H9 (cell line): Measurements from ENCODE around the gene FBXL7. TPM values are rescaled to one million over a fixed set of nuclear protein-coding genes. Genes with fewer than 3 reads are reported as not detected.

Source experiments
- DNase-seq: peaks from one replicate; pipeline ENCODE4 v3.0.0-alpha.2; 2017
- H2AFZ ChIP-seq: one replicate; pipeline ENCODE4 v1.6.1; 2013; ENCODE audit warnings: mild to moderate bottlenecking, low read length, control low read depth, moderate library complexity
- H2AK5ac ChIP-seq: 2 replicates; pipeline ENCODE4 v1.6.1; 2013; ENCODE audit warnings: low read length, control low read depth, mixed read lengths; ENCODE audit not compliant: insufficient read length
- H2BK120ac ChIP-seq: one replicate; pipeline ENCODE4 v1.6.1; 2013; ENCODE audit warnings: low read depth, mild to moderate bottlenecking, low read length, control low read depth, inconsistent platforms; ENCODE audit not compliant: poor library complexity, severe bottlenecking
- H2BK12ac ChIP-seq: 2 replicates; pipeline ENCODE4 v1.6.1; 2013; ENCODE audit warnings: low read length, control low read depth, mixed read lengths, low read depth; ENCODE audit not compliant: insufficient read length
- H2BK15ac ChIP-seq: 2 replicates; pipeline ENCODE4 v1.6.1; 2013; ENCODE audit warnings: low read depth, low read length, control low read depth
- H2BK20ac ChIP-seq: one replicate; pipeline ENCODE4 v1.6.1; 2013; ENCODE audit warnings: low read depth, mild to moderate bottlenecking, low read length, control low read depth, inconsistent platforms; ENCODE audit not compliant: poor library complexity, severe bottlenecking
- H2BK5ac ChIP-seq: 2 replicates; pipeline ENCODE4 v1.6.1; 2013; ENCODE audit warnings: low read length, control low read depth, mixed read lengths; ENCODE audit not compliant: insufficient read length
- H3K14ac ChIP-seq: 2 replicates; pipeline ENCODE4 v1.6.1; 2013; ENCODE audit warnings: low read length, control low read depth; ENCODE audit not compliant: insufficient read depth
- H3K18ac ChIP-seq: 2 replicates; pipeline ENCODE4 v1.6.1; 2013; ENCODE audit warnings: low read depth, mild to moderate bottlenecking, mixed read lengths, low read length, control low read depth; ENCODE audit not compliant: insufficient read length
- H3K23ac ChIP-seq: 2 replicates; pipeline ENCODE4 v1.6.1; 2013; ENCODE audit warnings: low read length, control low read depth, mixed read lengths, low read depth; ENCODE audit not compliant: insufficient read length
- H3K23me2 ChIP-seq: 2 replicates; pipeline ENCODE4 v1.6.1; 2013; ENCODE audit warnings: low read depth, mild to moderate bottlenecking, mixed read lengths, low read length, control low read depth; ENCODE audit not compliant: insufficient read length, poor library complexity, severe bottlenecking
- H3K27ac ChIP-seq: 2 replicates; pipeline ENCODE4 v1.5.1; 2013; ENCODE audit warnings: low read length, control low read depth, mixed read lengths, low read depth; ENCODE audit not compliant: insufficient read length
- H3K27me3 ChIP-seq: 2 replicates; pipeline ENCODE4 v1.6.1; 2013; ENCODE audit warnings: low read length, control low read depth, inconsistent platforms; ENCODE audit not compliant: insufficient read depth
- H3K4ac ChIP-seq: 2 replicates; pipeline ENCODE4 v1.6.1; 2013; ENCODE audit warnings: low read depth, mild to moderate bottlenecking, control low read depth, inconsistent platforms, low read length, moderate library complexity
- H3K4me1 ChIP-seq: 2 replicates; pipeline ENCODE4 v1.6.1; 2013; ENCODE audit warnings: low read length, control low read depth, inconsistent platforms; ENCODE audit not compliant: insufficient read depth
- H3K4me2 ChIP-seq: 2 replicates; pipeline ENCODE4 v1.6.1; 2013; ENCODE audit warnings: low read length, control low read depth, mixed read lengths; ENCODE audit not compliant: insufficient read length, insufficient read depth
- H3K56ac ChIP-seq: 2 replicates; pipeline ENCODE4 v1.6.1; 2013; ENCODE audit warnings: low read depth, mild to moderate bottlenecking, mixed read lengths, low read length, control low read depth; ENCODE audit not compliant: insufficient read length
- H3K79me1 ChIP-seq: 2 replicates; pipeline ENCODE4 v1.6.1; 2013; ENCODE audit warnings: low read depth, mild to moderate bottlenecking, moderate library complexity, low read length, control low read depth, inconsistent platforms; ENCODE audit not compliant: insufficient read depth, poor library complexity, severe bottlenecking
- H3K79me2 ChIP-seq: 2 replicates; pipeline ENCODE4 v1.6.1; 2013; ENCODE audit warnings: low read length, control low read depth, inconsistent platforms; ENCODE audit not compliant: insufficient read depth
- H3K9ac ChIP-seq: 2 replicates; pipeline ENCODE4 v1.6.1; 2013; ENCODE audit warnings: low read length, control low read depth, mixed read lengths; ENCODE audit not compliant: insufficient read length; ENCODE audit errors: extremely low read depth
- H3K9me3 ChIP-seq: one replicate; pipeline ENCODE4 v1.6.1; 2013; ENCODE audit warnings: low read depth, low read length, inconsistent platforms; ENCODE audit not compliant: control insufficient read depth
- H3T11ph ChIP-seq: one replicate; pipeline ENCODE4 v1.6.1; 2013; ENCODE audit warnings: mild to moderate bottlenecking, low read length, control low read depth, inconsistent platforms
- H4K20me1 ChIP-seq: one replicate; pipeline ENCODE4 v1.6.1; 2013; ENCODE audit not compliant: control insufficient read depth, insufficient read length, insufficient read depth
- H4K5ac ChIP-seq: 2 replicates; pipeline ENCODE4 v1.6.1; 2013; ENCODE audit warnings: low read depth, mild to moderate bottlenecking, mixed read lengths, low read length, control low read depth; ENCODE audit not compliant: insufficient read length
- H4K8ac ChIP-seq: replicated peaks from 2 replicates; pipeline ENCODE4 v1.6.1; 2013; ENCODE audit warnings: low read length, control low read depth, mixed read lengths, low read depth; ENCODE audit not compliant: insufficient read length
- H4K91ac ChIP-seq: 2 replicates; pipeline ENCODE4 v1.6.1; 2013; ENCODE audit warnings: low read depth, mild to moderate bottlenecking, moderate library complexity, mixed read lengths, low read length, control low read depth; ENCODE audit not compliant: insufficient read length
- H3K27ac Mint-ChIP-seq, 3 experiments: 2 replicates in 2 of 3; 3 replicates in 1 of 3; pipeline ENCODE4 v1.8.0; 2020 to 2021; ENCODE audit warnings: mixed read lengths in 3 of 3, mild to moderate bottlenecking in 1 of 3, moderate library complexity in 1 of 3
- H3K27me3 Mint-ChIP-seq: 2 replicates; pipeline ENCODE4 v1.8.0; 2021; ENCODE audit warnings: low read depth, mild to moderate bottlenecking, moderate library complexity, mixed read lengths
- H3K36me3 Mint-ChIP-seq, 3 experiments: 2 replicates in 2 of 3; 3 replicates in 1 of 3; pipeline ENCODE4 v1.8.0; 2020 to 2021; ENCODE audit warnings: low read depth in 3 of 3, mixed read lengths in 3 of 3; ENCODE audit not compliant: insufficient read depth in 1 of 3
- H3K4me1 Mint-ChIP-seq, 2 experiments: 2 replicates each; pipeline ENCODE4 v1.8.0; 2020; ENCODE audit warnings: mixed read lengths in 2 of 2
- H3K4me3 Mint-ChIP-seq, 2 experiments: 2 replicates in 1 of 2; 3 replicates in 1 of 2; pipeline ENCODE4 v1.8.0; 2020 to 2021; ENCODE audit warnings: mild to moderate bottlenecking in 2 of 2, mixed read lengths in 2 of 2, moderate library complexity in 1 of 2
- H3K9me3 Mint-ChIP-seq, 2 experiments: 2 replicates in 1 of 2; 3 replicates in 1 of 2; pipeline ENCODE4 v1.8.0; 2020; ENCODE audit warnings: mild to moderate bottlenecking in 2 of 2, mixed read lengths in 2 of 2, moderate library complexity in 1 of 2
- CTCF ChIP-seq: fragments of 200-600 bp; sonication (generic); conservative IDR thresholded peaks from 3 replicates; pipeline ENCODE4 v1.8.0; 2021; ENCODE audit warnings: antibody characterized with exemption, mild to moderate bottlenecking
- WGBS: extraction: QIAGEN DNeasy Blood & Tissue Kit; methylation state at CpG from one replicate; pipeline ENCODE4 v1.1.7; 2013; ENCODE audit warnings: missing lambda C conversion rate, low lambda C conversion rate, mixed read lengths; ENCODE audit not compliant: insufficient read length; ENCODE audit errors: extremely low coverage; 5-methylcytosine and 5-hydroxymethylcytosine counted together
- total RNA-seq: library from RNA; stranded (reverse); gene quantifications from 2 replicates; pipeline ENCODE4 v1.2.1, GENCODE V29; 2021

Gene FBXL7
- total RNA-seq, 1 experiment from 2014 or later: 14.6 TPM

- Histone ChIP-seq H3K4ac (no peak overlapping the region), H4K20me1 (no peaks in the 10 kb centered on the region), H3K27ac (no peak overlapping the region), H3K18ac (no peak overlapping the region), H3K27me3 (no peaks in the 10 kb centered on the region), H2AFZ (no peak overlapping the region), H2AK5ac (no peak overlapping the region), H3K23ac (no peak overlapping the region), H2BK120ac (no peak overlapping the region), H2BK15ac (no peak overlapping the region), H2BK12ac (no peak overlapping the region), H3K14ac (no peak overlapping the region), H3T11ph (no peak overlapping the region), H3K9me3 (no peaks in the 10 kb centered on the region), H3K23me2 (no peaks in the 10 kb centered on the region), H3K79me1 (peaks cover under 1% of the 10 kb centered on the region), H4K91ac (no peak overlapping the region), H3K79me2 (no peaks in the 10 kb centered on the region), H3K4me2 (no peak overlapping the region), H4K8ac (no peak overlapping the region), H3K56ac (no peak overlapping the region), H3K4me1 (no peaks in the 10 kb centered on the region), H3K9ac (no peak overlapping the region), H2BK20ac (no peak overlapping the region), H4K5ac (no peak overlapping the region), H2BK5ac (no peak overlapping the region)
- H3K27me3 Mint-ChIP-seq: no peaks in the 10 kb centered on the region
- DNase-seq: no peak
- no CpG with 5 or more reads among the region's 3 CpGs for WGBS
- no peaks in the 10 kb centered on the region; a peak in 2 of 5 replicates for H3K9me3 Mint-ChIP-seq
- H3K36me3 Mint-ChIP-seq: peaks cover 0 to 9% (median 0%) of the 10 kb centered on the region in 3 experiments; a peak in 1 of 7 replicates
- TF ChIP-seq CTCF: no peak
- no peak overlapping the region for H3K27ac Mint-ChIP-seq
- peaks cover 7 to 17% of the 10 kb centered on the region in 2 experiments for H3K4me1 Mint-ChIP-seq
- H3K4me3 Mint-ChIP-seq: no peak overlapping the region
Observed at GRCh38 chr5:15885156-15885555, 385.2 kb downstream of the FBXL7 start.
